GM06990 (cell line): ENCODE results near the gene SPAG16.
"Not testable (repeated sequence)": the region's sequence is repeated elsewhere in the genome, so short reads cannot be mapped to it uniquely, and the experiment has no call there.

Experiments used
- DNase-seq: peaks from one replicate; pipeline ENCODE4 v3.0.0-alpha.2; 2011; ENCODE audit not compliant: insufficient read length; ENCODE audit errors: extremely low read depth
- H3K27me3 ChIP-seq: replicated peaks from 2 replicates; pipeline ENCODE4 v1.6.0; 2011; ENCODE audit warnings: low read length; ENCODE audit not compliant: control insufficient read depth, insufficient read depth
- H3K36me3 ChIP-seq: 2 replicates; pipeline ENCODE4 v1.5.1; 2011; ENCODE audit warnings: low read length; ENCODE audit not compliant: control insufficient read depth, insufficient read depth
- H3K4me3 ChIP-seq: replicated peaks from 2 replicates; pipeline ENCODE4 v1.5.1; 2011; ENCODE audit warnings: low read depth, mild to moderate bottlenecking, control low read depth, low read length
- TF ChIP-seq, protein P1 (sequence below): IDR thresholded peaks from 2 replicates; pipeline ENCODE4 v1.5.1; 2011; ENCODE audit warnings: low read length, control low read depth, mild to moderate bottlenecking, inconsistent platforms; ENCODE audit not compliant: insufficient read depth, poor library complexity, severe bottlenecking

Gene SPAG16

DNA sequence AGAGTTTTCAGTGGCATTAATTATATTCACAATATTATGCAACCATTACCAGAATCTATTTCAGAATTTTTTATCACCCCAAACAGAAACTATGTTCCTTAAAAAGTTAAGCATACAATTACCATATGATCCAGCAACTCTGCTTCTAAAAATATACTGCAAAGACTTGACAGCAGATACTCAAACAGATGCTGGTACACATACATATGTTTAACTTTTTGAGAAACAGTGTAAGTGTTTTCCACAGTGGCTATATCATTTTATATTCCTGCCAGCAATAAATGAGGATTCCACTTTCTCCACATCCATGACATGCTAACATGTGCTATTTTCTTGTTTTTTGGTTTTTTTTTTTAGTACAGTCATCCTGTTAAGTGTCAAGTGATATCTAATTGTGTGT lies 687.3 kb downstream of the SPAG16 start:
- TF ChIP-seq, protein P1, sequence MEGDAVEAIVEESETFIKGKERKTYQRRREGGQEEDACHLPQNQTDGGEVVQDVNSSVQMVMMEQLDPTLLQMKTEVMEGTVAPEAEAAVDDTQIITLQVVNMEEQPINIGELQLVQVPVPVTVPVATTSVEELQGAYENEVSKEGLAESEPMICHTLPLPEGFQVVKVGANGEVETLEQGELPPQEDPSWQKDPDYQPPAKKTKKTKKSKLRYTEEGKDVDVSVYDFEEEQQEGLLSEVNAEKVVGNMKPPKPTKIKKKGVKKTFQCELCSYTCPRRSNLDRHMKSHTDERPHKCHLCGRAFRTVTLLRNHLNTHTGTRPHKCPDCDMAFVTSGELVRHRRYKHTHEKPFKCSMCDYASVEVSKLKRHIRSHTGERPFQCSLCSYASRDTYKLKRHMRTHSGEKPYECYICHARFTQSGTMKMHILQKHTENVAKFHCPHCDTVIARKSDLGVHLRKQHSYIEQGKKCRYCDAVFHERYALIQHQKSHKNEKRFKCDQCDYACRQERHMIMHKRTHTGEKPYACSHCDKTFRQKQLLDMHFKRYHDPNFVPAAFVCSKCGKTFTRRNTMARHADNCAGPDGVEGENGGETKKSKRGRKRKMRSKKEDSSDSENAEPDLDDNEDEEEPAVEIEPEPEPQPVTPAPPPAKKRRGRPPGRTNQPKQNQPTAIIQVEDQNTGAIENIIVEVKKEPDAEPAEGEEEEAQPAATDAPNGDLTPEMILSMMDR = no peak
- DNase-seq = no peak
- no peaks in the 10 kb centered on the region for H3K27me3 ChIP-seq
- H3K36me3 ChIP-seq = no peaks in the 10 kb centered on the region
- no peak overlapping the region for H3K4me3 ChIP-seq

DNA sequence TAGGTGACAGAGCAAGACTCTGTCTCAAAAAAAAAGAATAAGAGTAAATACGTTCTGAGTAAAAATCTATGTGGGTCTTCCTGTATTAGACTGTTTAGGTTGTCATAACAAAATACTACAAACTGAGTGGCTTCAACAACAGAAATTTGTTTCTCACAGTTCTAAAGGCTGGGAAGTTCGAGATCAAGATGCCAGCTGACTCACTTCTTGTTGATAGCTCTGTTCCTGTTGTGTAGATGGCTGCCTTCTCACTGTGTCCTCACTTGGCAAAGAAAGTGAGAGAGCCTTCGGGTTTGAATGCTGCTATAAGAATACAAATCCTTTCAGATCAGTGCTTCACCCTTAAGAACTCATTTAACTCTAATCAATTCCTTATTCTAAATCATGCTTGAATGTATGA lies 696.6 kb downstream of the SPAG16 start:
- H3K27me3 ChIP-seq = no peaks in the 10 kb centered on the region
- H3K36me3 ChIP-seq = no peaks in the 10 kb centered on the region
- TF ChIP-seq, protein P1 = no peak
- H3K4me3 ChIP-seq = no peak overlapping the region
- no peak for DNase-seq

DNA sequence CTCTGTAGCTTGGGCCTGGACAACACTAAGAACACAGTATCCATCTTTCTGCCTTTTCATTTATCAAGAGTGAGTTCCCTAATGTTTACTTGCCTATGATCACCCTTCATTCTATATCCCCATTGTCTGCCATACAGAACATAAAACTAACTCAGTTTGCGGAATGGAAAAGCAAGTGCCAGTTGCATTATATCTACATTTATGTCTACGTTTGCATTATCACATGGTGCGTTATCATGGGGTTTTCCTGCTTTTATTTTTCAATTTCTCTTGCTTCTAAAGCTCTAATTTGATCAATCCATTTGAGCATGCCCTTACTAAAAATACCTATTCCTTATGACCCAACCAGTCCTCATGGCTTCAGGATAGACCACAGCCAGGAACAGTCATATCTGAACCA lies 704.9 kb downstream of the SPAG16 start:
- Histone ChIP-seq H3K4me3 (no peak overlapping the region), H3K36me3 (no peaks in the 10 kb centered on the region), H3K27me3 (no peaks in the 10 kb centered on the region)
- TF ChIP-seq, protein P1 = no peak
- no peak for DNase-seq

DNA sequence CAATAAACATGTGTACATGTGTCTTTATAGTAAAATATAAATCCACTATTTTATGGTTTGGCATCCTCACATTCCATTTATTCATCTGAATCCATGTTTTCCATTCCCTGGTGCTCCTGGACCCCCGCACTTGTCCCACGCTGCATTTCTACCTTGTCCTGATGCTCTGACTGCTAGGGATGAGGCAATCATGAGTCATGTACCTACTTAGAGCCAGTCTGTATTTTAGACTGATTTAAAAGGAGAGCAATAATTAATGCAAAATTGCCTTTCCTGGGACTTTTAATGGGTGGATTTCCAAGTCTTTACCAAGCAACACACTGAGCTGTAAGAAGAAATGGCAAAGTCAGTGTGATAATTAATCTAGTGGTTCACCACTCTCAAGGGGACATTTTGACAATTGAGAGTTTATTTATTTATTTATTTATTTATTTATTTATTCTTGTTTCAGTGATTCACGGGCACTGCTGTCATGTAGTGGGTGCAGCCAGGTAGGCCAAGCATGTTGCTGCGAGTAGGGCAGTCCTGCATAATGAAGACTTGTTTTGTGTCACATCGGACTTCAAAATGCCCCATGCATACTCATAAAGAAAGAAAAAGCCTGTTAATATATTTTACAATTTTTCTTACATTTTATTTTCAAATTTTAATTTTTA lies 707.3 kb downstream of the SPAG16 start:
- no peak for DNase-seq
- no peak overlapping the region for H3K4me3 ChIP-seq
- H3K27me3 ChIP-seq = no peaks in the 10 kb centered on the region
- no peaks in the 10 kb centered on the region for H3K36me3 ChIP-seq
- TF ChIP-seq, protein P1 = no peak

DNA sequence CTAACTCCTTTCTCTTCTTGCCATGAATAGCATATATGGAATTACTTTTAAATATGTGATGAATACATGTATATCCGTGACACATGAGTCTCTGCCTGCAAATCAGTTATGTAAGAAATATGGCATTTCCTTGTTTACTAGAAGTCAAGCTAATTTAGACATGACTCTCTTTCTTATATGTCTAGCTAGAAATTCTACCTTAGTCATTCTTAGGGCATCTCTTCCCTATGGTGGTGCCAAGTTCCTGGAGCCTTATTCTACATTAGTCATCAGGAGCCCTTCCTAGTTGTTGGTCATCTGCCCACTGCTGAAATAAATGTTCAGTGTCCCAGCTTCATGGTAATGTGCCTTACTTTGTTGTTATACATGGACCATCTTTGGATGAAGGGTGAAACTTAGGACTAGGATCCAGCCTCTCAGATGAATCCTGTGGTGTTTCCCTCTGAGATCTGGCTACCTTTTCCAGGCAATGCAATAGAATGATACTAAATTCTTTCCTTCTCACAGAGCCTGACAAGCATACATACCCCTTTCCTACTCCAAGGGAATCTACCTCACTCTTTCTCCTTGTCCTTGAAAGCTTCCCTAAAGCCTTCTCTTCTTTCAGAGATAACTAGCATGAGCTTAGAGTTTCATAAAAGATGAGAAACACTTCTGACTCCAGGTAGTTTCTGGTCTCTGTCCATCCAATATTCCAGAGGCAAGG lies 711.3 kb downstream of the SPAG16 start:
- Histone ChIP-seq H3K36me3 (no peaks in the 10 kb centered on the region), H3K4me3 (no peak overlapping the region), H3K27me3 (no peaks in the 10 kb centered on the region)
- DNase-seq = no peak
- TF ChIP-seq, protein P1 = no peak

DNA sequence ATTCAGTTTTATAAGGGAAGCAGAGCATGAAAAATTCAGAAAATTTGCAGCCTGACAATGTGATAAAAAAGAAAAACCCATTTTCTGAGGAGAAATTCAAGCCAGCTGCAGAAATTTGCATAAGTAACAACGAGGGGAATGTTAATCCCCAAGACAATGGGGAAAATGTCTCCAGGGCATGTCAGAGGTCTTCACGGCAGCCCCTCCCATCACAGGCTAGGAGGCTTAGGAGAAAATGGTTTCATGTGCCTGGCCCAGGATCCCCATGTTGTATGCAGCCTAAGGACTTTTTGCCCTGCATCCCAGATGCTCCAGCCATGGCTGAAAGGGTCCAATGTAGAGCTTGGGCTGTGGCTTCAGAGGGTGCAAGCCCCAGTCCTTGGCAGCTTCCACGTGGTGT lies 714.7 kb downstream of the SPAG16 start:
- not testable (repeated sequence) for H3K36me3 ChIP-seq, H3K4me3 ChIP-seq, H3K27me3 ChIP-seq, DNase-seq
